Trophoblast cell (in vitro differentiated cells and primary cell): Measurements from ENCODE around the gene DOK4.

Experiments used
- DNase-seq, 2 donors: peaks; one replicate each; pipeline ENCODE4 v3.0.0-alpha.2; 2016
- H2AFZ ChIP-seq: 2 replicates; pipeline ENCODE4 v1.6.1; 2013; ENCODE audit warnings: low read length, moderate library complexity, mild to moderate bottlenecking; ENCODE audit not compliant: insufficient read depth, poor library complexity
- H2AK5ac ChIP-seq: 2 replicates; pipeline ENCODE4 v1.6.1; 2013; ENCODE audit warnings: mild to moderate bottlenecking, low read length
- H2BK120ac ChIP-seq: 2 replicates; pipeline ENCODE4 v1.6.1; 2013; ENCODE audit warnings: low read length, mild to moderate bottlenecking, moderate library complexity; ENCODE audit not compliant: insufficient read depth, poor library complexity
- H2BK12ac ChIP-seq: 2 replicates; pipeline ENCODE4 v1.6.1; 2013; ENCODE audit warnings: mild to moderate bottlenecking, low read length, moderate library complexity
- H2BK5ac ChIP-seq: 2 replicates; pipeline ENCODE4 v1.6.1; 2013; ENCODE audit warnings: low read length, low read depth, moderate library complexity, mild to moderate bottlenecking; ENCODE audit not compliant: poor library complexity
- H3K14ac ChIP-seq: 2 replicates; pipeline ENCODE4 v1.6.1; 2013; ENCODE audit warnings: mild to moderate bottlenecking, low read length
- H3K18ac ChIP-seq: 2 replicates; pipeline ENCODE4 v1.6.1; 2013; ENCODE audit warnings: mild to moderate bottlenecking, low read length
- H3K23ac ChIP-seq: 2 replicates; pipeline ENCODE4 v1.6.1; 2013; ENCODE audit warnings: low read length
- H3K27ac ChIP-seq: 2 replicates; pipeline ENCODE4 v1.5.1; 2013; ENCODE audit warnings: low read depth, mild to moderate bottlenecking, inconsistent platforms, low read length, moderate library complexity
- H3K27me3 ChIP-seq: 2 replicates; pipeline ENCODE4 v1.6.1; 2013; ENCODE audit warnings: inconsistent platforms, mild to moderate bottlenecking, low read length, moderate library complexity; ENCODE audit not compliant: insufficient read depth
- H3K36me3 ChIP-seq, 2 experiments: 1 replicate in 1 of 2; 2 replicates in 1 of 2; pipeline ENCODE4 v1.6.1; 2013; ENCODE audit warnings: low read length in 2 of 2, mild to moderate bottlenecking in 2 of 2, moderate library complexity in 1 of 2; ENCODE audit not compliant: insufficient read depth in 2 of 2, control insufficient read depth in 1 of 2
- H3K4ac ChIP-seq: 2 replicates; pipeline ENCODE4 v1.6.1; 2013; ENCODE audit warnings: low read depth, mild to moderate bottlenecking, low read length, moderate library complexity
- H3K4me1 ChIP-seq, 2 experiments: 1 replicate in 1 of 2; 2 replicates in 1 of 2; pipeline ENCODE4 v1.6.1; 2013; ENCODE audit warnings: low read length in 2 of 2, mild to moderate bottlenecking in 2 of 2, moderate library complexity in 1 of 2; ENCODE audit not compliant: insufficient read depth in 2 of 2, control insufficient read depth in 1 of 2
- H3K4me2 ChIP-seq: 2 replicates; pipeline ENCODE4 v1.6.1; 2013; ENCODE audit warnings: inconsistent platforms, mild to moderate bottlenecking, low read length, moderate library complexity
- H3K4me3 ChIP-seq: 2 replicates; pipeline ENCODE4 v1.5.1; 2013; ENCODE audit warnings: mild to moderate bottlenecking, low read depth, low read length, inconsistent platforms
- H3K79me1 ChIP-seq: one replicate; pipeline ENCODE4 v1.6.1; 2013; ENCODE audit warnings: low read length
- H3K79me2 ChIP-seq: 2 replicates; pipeline ENCODE4 v1.6.1; 2013; ENCODE audit warnings: low read length, mild to moderate bottlenecking; ENCODE audit not compliant: control insufficient read depth, insufficient read depth, poor library complexity
- H3K9ac ChIP-seq: 2 replicates; pipeline ENCODE4 v1.6.1; 2013; ENCODE audit warnings: mild to moderate bottlenecking, low read length
- H3K9me3 ChIP-seq: 2 replicates; pipeline ENCODE4 v1.6.1; 2013; ENCODE audit warnings: low read depth, mild to moderate bottlenecking, control low read depth, inconsistent platforms, low read length; ENCODE audit not compliant: insufficient read depth
- H4K12ac ChIP-seq: 2 replicates; pipeline ENCODE4 v1.6.1; 2013; ENCODE audit warnings: low read depth, mild to moderate bottlenecking, low read length, moderate library complexity
- H4K8ac ChIP-seq: 2 replicates; pipeline ENCODE4 v1.6.1; 2013; ENCODE audit warnings: low read depth, mild to moderate bottlenecking, low read length, moderate library complexity
- H4K91ac ChIP-seq: one replicate; pipeline ENCODE4 v1.6.1; 2013; ENCODE audit warnings: low read depth, mild to moderate bottlenecking, low read length, moderate library complexity
- WGBS: extraction: QIAGEN DNeasy Blood & Tissue Kit; methylation state at CpG from one replicate; pipeline ENCODE4 v1.1.7; 2013; ENCODE audit warnings: missing lambda C conversion rate; ENCODE audit not compliant: insufficient read length, insufficient coverage; ENCODE audit errors: extremely low coverage; 5-methylcytosine and 5-hydroxymethylcytosine counted together

Gene DOK4

GRCh38 chr16:57518520-57518919 lies 32.2 kb upstream of the DOK4 start:
- peaks cover 38 to 42% of the 10 kb centered on the region in 2 experiments for H3K4me1 ChIP-seq

GRCh38 chr16:57517397-57518367 lies 31.4 kb upstream of the DOK4 start:
- Histone ChIP-seq H3K4me3 (no peak overlapping the region), H3K18ac (peak overlapping the region; percentile 48), H3K36me3 (peaks cover 7 to 18% of the 10 kb centered on the region in 2 experiments), H4K91ac (peak overlapping the region; percentile 97), H3K4me1 (peaks cover 42 to 47% of the 10 kb centered on the region in 2 experiments), H3K14ac (peak overlapping the region; percentile 42), H3K79me1 (peaks cover 57% of the 10 kb centered on the region), H3K9me3 (no peaks in the 10 kb centered on the region), H3K79me2 (peaks cover 25% of the 10 kb centered on the region), H3K4ac (peak overlapping the region; percentile 71), H2BK120ac (peak overlapping the region; percentile 86), H3K23ac (no peak overlapping the region), H3K4me2 (no peak overlapping the region), H3K27ac (peak overlapping the region; percentile 6), H4K8ac (peak overlapping the region; percentile 23), H3K27me3 (no peaks in the 10 kb centered on the region), H2BK5ac (peak overlapping the region; percentile 65), H2BK12ac (peak overlapping the region; percentile 99), H3K9ac (no peak overlapping the region), H2AK5ac (peak overlapping the region; percentile 97), H2AFZ (no peak overlapping the region), H4K12ac (peak overlapping the region; percentile 28)
- DNase-seq = no peak
- no CpG with 5 or more reads among the region's 31 CpGs for WGBS

More at GRCh38 chr16:57518520-57518919, 32.2 kb upstream of the DOK4 start:
- Histone ChIP-seq H2BK5ac (peak overlapping the region; percentile 65), H3K36me3 (peaks cover 7 to 18% of the 10 kb centered on the region in 2 experiments), H3K9ac (no peak overlapping the region), H3K23ac (no peak overlapping the region), H3K79me1 (peaks cover 53% of the 10 kb centered on the region), H2AK5ac (peak overlapping the region; percentile 97), H3K79me2 (peaks cover 24% of the 10 kb centered on the region), H2AFZ (no peak overlapping the region), H3K27me3 (no peaks in the 10 kb centered on the region), H4K91ac (peak overlapping the region; percentile 97), H3K4ac (peak overlapping the region; percentile 71), H4K8ac (peak overlapping the region; percentile 40), H3K4me3 (no peak overlapping the region), H2BK120ac (peak overlapping the region; percentile 86), H3K4me2 (no peak overlapping the region), H3K14ac (peak overlapping the region; percentile 42), H3K9me3 (no peaks in the 10 kb centered on the region), H3K27ac (peak overlapping the region; percentile 6), H3K18ac (peak overlapping the region; percentile 48), H2BK12ac (peak overlapping the region; percentile 99), H4K12ac (peak overlapping the region; percentile 28)
- WGBS = no CpG with 5 or more reads among the region's 13 CpGs
- DNase-seq = no peak

DNA sequence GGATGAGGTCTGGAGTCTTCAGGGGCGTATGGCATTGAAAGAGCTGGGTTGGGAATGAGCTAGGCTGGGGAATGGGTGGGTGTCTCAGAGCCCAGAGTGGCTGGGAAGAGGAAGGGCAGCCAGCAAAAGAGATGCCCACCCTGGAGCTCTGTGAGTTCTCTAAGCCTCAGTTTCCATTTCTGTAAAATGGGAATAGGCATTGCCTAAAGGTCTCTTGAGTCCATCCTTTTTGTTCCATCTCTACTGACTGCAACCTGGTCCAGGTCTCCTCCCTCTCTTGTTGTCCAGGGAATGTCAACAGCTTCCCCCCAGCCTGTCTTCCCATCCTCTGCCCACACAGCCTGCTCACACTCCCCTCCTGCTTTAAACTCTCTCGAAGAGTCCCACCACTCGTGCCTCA lies 30.5 kb upstream of the DOK4 start:
- no CpG with 5 or more reads among the region's 3 CpGs for WGBS
- Histone ChIP-seq H3K18ac (peak overlapping the region; percentile 87), H4K91ac (peak overlapping the region; percentile 97), H3K27ac (peak overlapping the region; percentile 98), H3K27me3 (no peaks in the 10 kb centered on the region), H4K12ac (no peak overlapping the region), H2AFZ (no peak overlapping the region), H3K4ac (peak overlapping the region; percentile 88), H3K14ac (peak overlapping the region; percentile 87), H2BK5ac (peak overlapping the region; percentile 98), H3K36me3 (peaks cover 5 to 20% of the 10 kb centered on the region in 2 experiments), H3K4me3 (no peak overlapping the region), H3K9me3 (no peaks in the 10 kb centered on the region), H2AK5ac (peak overlapping the region; percentile 98), H3K23ac (no peak overlapping the region), H2BK12ac (peak overlapping the region; percentile 98), H3K79me1 (peaks cover 66% of the 10 kb centered on the region), H3K79me2 (peaks cover 28% of the 10 kb centered on the region), H3K4me1 (peaks cover 49 to 53% of the 10 kb centered on the region in 2 experiments), H3K9ac (no peak overlapping the region), H4K8ac (peak overlapping the region; percentile 80), H2BK120ac (peak overlapping the region; percentile 98), H3K4me2 (no peak overlapping the region)
- no peak for DNase-seq

GRCh38 chr16:57516176-57516725 lies 30.0 kb upstream of the DOK4 start:
- peak overlapping the region; percentile 97 for H4K91ac ChIP-seq
- H4K12ac ChIP-seq = no peak overlapping the region
- peak overlapping the region; percentile 87 for H3K14ac ChIP-seq
- H3K9ac ChIP-seq = no peak overlapping the region
- peaks cover 4 to 20% of the 10 kb centered on the region in 2 experiments for H3K36me3 ChIP-seq
- H3K79me2 ChIP-seq = peaks cover 28% of the 10 kb centered on the region
- H4K8ac ChIP-seq = peak overlapping the region; percentile 80
- H3K4ac ChIP-seq = peak overlapping the region; percentile 88
- H3K27ac ChIP-seq = peak overlapping the region; percentile 98
- H2BK5ac ChIP-seq = peak overlapping the region; percentile 98
- peak overlapping the region; percentile 33 for H2AFZ ChIP-seq
- H3K4me3 ChIP-seq = no peak overlapping the region
- peaks cover 71% of the 10 kb centered on the region for H3K79me1 ChIP-seq
- H2BK12ac ChIP-seq = peak overlapping the region; percentile 98
- WGBS = no CpG with 5 or more reads among the region's 10 CpGs
- H2BK120ac ChIP-seq = peak overlapping the region; percentile 98
- peak overlapping the region; percentile 98 for H2AK5ac ChIP-seq
- H3K18ac ChIP-seq = peak overlapping the region; percentile 87
- DNase-seq = no peak
- H3K9me3 ChIP-seq = no peaks in the 10 kb centered on the region
- no peak overlapping the region for H3K23ac ChIP-seq
- no peak overlapping the region for H3K4me2 ChIP-seq
- no peaks in the 10 kb centered on the region for H3K27me3 ChIP-seq
- peaks cover 49 to 53% of the 10 kb centered on the region in 2 experiments for H3K4me1 ChIP-seq
